Testis (tissue), 5 donors: Measurements from ENCODE around the gene SHBG. TPM values are rescaled to one million over a fixed set of nuclear protein-coding genes. Genes with fewer than 3 reads are reported as not detected.

Experiments
- DNase-seq: peaks from one replicate; pipeline ENCODE4 v3.0.0-alpha.2; 2019
- H3K27ac ChIP-seq, 2 donors: fragments of 200-600 bp; sonication (generic); one replicate each; pipeline ENCODE4 v1.5.1; 2019
- H3K27me3 ChIP-seq: fragments of 200-600 bp; sonication (generic); one replicate; pipeline ENCODE4 v1.5.1; 2019
- H3K36me3 ChIP-seq: fragments of 200-600 bp; sonication (generic); one replicate; pipeline ENCODE4 v1.5.1; 2017; ENCODE audit warnings: low read depth; ENCODE audit errors: missing control alignments
- H3K4me1 ChIP-seq: fragments of 200-600 bp; sonication (generic); one replicate; pipeline ENCODE4 v1.5.1; 2019
- H3K4me3 ChIP-seq, 2 donors: fragments of 200-600 bp; sonication (generic); one replicate each; pipeline ENCODE4 v1.5.1; 2017 to 2019
- H3K9me3 ChIP-seq: fragments of 200-600 bp; sonication (generic); one replicate; pipeline ENCODE4 v1.5.1; 2017
- CTCF ChIP-seq, 3 experiments: fragments of 450-650 bp in 2 of 3; fragments of 200-600 bp in 1 of 3; sonication (generic) in 1 of 3; IDR thresholded peaks; one replicate each; pipeline ENCODE4 v1.5.1; 2016 to 2019; ENCODE audit warnings: antibody characterized with exemption in 3 of 3, mild to moderate bottlenecking in 2 of 3, moderate library complexity in 1 of 3
- POLR2A ChIP-seq: fragments of 450-650 bp; IDR thresholded peaks from one replicate; pipeline ENCODE4 v1.6.1; 2017; ENCODE audit warnings: antibody characterized with exemption, mild to moderate bottlenecking, moderate library complexity
- WGBS, 2 donors: methylation state at CpG; one replicate each; pipeline ENCODE4 v1.1.5; 2018; 5-methylcytosine and 5-hydroxymethylcytosine counted together
- intact Hi-C: fragments of 100-400 bp; cut with DNase I; formaldehyde crosslinking; loops from one replicate; pipeline ENCODE4 v1.15.1; 2023; ENCODE audit warnings: low total_unique reads
- long read RNA-seq, 2 donors: transcript quantifications; one replicate each; lab custom pipeline, GENCODE V29; 2026
- polyA plus RNA-seq: library from polyadenylated mRNA; stranded (reverse); fragments of 350-450 nt; fragmentation: Illumina TruSeq; extraction: RNeasy Lipid Tissue Mini Kit (QIAGEN cat#74804); gene quantifications from one replicate; pipeline ENCODE4 v1.2.3, GENCODE V29; 2014; ENCODE audit warnings: low read depth, low replicate concordance; ENCODE audit not compliant: insufficient read depth
- total RNA-seq, 2 donors: library from RNA; depleted of rRNA; stranded (reverse); fragments of >200 nt; gene quantifications; one replicate each; pipeline ENCODE4 v1.2.3, GENCODE V29; 2016

Gene SHBG
- total RNA-seq = 1 to 10 TPM; 3.2 to 6.1 TPM
- polyA plus RNA-seq = 17.8 TPM
- long read RNA-seq, donor 1, partial matches to known transcripts = 204 of 312 reads
- long read RNA-seq, donor 1, other reads (novel, unspliced or antisense) = 108 of 312 reads
- long read RNA-seq, donor 2 = 0 reads

GRCh38 chr17:7629939-7630571 is at the start of gene SHBG:
SHBG (plus strand) TSS chr17:7630135; CDS start chr17:7630173, 38 bp downstream.
- 76 to 81% methylated on average over 13 of the region's 13 CpGs for WGBS, 2 donors
- intact Hi-C loops = no loop called here
- DNase-seq = no peak

GRCh38 chr17:7580604-7581575 is 49.0 kb upstream of the SHBG start:
- H3K9me3 ChIP-seq = no peaks in the 10 kb centered on the region
- WGBS, 2 donors = 64 to 73% methylated on average over 23 of the region's 23 CpGs
- H3K36me3 ChIP-seq = no peaks in the 10 kb centered on the region
- H3K4me1 ChIP-seq = peaks cover 33% of the 10 kb centered on the region
- peak overlapping the region in 1 of 2 donors; percentile 61 for H3K27ac ChIP-seq
- no peaks in the 10 kb centered on the region for H3K27me3 ChIP-seq
- no peak overlapping the region for H3K4me3 ChIP-seq
- TF ChIP-seq CTCF (IDR thresholded peaks at IDR 0.05) = no peak
- no peak for TF ChIP-seq POLR2A
- intact Hi-C loops = no loop called here
- no peak for DNase-seq

More at GRCh38 chr17:7629939-7630571, at the start of gene SHBG:
- H3K4me1 ChIP-seq = peaks cover 22% of the 10 kb centered on the region
- H3K27ac ChIP-seq = no peak within 1 kb of the TSS
- H3K27me3 ChIP-seq = no peaks in the 10 kb centered on the region
- TF ChIP-seq CTCF (IDR thresholded peaks at IDR 0.05) (no peak), POLR2A (no peak)
- no peaks in the 10 kb centered on the region for H3K9me3 ChIP-seq
- no peak within 1 kb of the TSS for H3K4me3 ChIP-seq
- no peaks in the 10 kb centered on the region for H3K36me3 ChIP-seq

- H3K36me3 ChIP-seq = no peaks in the 10 kb centered on the region
- 49 to 61% methylated on average over 27 to 36 of the region's 36 CpGs for WGBS, 2 donors
- peak overlapping the region; percentile 90 to 94 for H3K27ac ChIP-seq
- peak overlapping the region; percentile 52 to 72 for H3K4me3 ChIP-seq
- peaks cover 33% of the 10 kb centered on the region for H3K4me1 ChIP-seq
- intact Hi-C loops = no loop called here
- DNase-seq = no peak
- no peaks in the 10 kb centered on the region for H3K9me3 ChIP-seq
- no peak for TF ChIP-seq CTCF (IDR thresholded peaks at IDR 0.05)
- TF ChIP-seq POLR2A = no peak
- no peaks in the 10 kb centered on the region for H3K27me3 ChIP-seq
These were observed 47.3 kb upstream of the SHBG start for GRCh38 chr17:7582396-7583252.

- Histone ChIP-seq H3K36me3 (no peaks in the 10 kb centered on the region), H3K4me1 (peaks cover 34% of the 10 kb centered on the region), H3K4me3 (peak within 1 kb of the TSS; percentile 52 to 72), H3K27me3 (no peaks in the 10 kb centered on the region), H3K27ac (peak within 1 kb of the TSS; percentile 90 to 94), H3K9me3 (no peaks in the 10 kb centered on the region)
- 1 to 9% methylated on average over 49 to 69 of the region's 69 CpGs for WGBS, 2 donors
- DNase-seq = peak; percentile 97
- TF ChIP-seq CTCF (IDR thresholded peaks at IDR 0.05) (no peak), POLR2A (no peak)
- intact Hi-C loops = no loop called here
These were observed 46.5 kb upstream of the SHBG start, which contains the start of gene MPDU1 for GRCh38 chr17:7583253-7584109. MPDU1 (plus strand) TSS chr17:7583852; CDS start chr17:7583863, 11 bp downstream.
